GF-D8 (cell line): ENCODE measurements around the gene DSCAM.

ENCODE experiments used
- DNase-seq: peaks from one replicate; lab custom pipeline; 2025; lab: John Stamatoyannopoulos, UW

Gene DSCAM

DNA sequence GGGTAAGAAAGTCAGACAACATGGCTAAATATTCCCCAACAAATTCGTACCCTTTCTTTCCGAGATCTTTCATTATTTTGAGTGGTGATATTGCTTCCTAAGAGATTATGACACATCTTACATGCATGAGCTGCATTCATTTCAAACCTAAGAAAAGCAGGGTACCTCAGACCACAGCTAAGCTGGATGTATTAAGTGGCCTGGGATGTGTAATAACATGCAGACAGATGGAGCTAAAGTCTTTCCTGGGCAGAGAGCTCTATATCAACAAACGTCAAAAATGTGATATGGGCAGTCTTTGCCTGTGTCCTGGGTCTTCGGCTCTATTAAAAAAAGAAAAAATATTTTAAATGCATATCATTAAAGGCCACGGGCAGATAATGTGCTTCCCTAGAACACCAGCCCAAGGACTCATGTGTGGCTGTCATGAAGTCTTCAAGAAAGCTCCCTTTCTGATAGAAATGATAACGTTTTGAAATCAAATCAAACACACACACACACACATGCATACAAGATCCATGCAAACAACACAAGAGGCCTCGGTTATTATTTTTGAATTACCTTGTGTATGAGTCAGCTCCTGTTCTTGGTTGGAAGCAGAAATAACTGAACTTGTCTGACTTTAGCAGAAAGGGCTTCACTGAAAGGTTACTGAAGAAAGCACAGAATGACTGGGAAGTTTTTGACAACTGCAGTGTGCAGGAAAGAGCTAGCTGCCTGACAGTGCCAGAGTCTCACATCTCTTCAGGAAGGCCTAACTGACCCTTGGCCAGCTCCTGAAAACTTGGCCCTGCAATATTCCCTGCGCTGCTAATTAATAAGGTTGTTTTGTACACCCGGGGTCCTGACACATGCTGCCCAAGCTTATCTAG, 231.2 kb downstream of the DSCAM start:
- DNase-seq, result no peak

DNA sequence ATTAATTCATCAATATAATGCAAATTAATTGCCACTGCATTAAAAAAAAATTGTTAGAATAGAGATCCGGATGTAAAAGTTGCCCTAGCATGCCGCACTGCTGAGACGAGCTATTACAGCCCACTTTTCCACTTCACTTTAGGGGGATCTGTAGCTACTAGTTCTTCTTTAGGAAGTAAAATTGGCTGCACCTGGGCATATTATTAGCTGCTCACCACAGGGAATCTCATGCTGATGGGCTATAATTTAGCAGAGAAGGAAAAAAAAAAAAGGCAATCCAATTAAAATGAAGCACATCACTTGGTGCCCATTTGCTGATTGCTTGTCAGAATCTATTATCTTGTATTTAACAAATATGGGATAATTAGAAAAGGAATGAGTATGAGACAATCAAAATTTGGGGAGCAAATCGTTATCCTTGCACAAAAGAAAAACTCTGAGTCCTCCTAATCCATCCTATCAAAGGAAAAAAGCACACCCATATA, 233.4 kb downstream of the DSCAM start:
- DNase-seq, result no peak

DNA sequence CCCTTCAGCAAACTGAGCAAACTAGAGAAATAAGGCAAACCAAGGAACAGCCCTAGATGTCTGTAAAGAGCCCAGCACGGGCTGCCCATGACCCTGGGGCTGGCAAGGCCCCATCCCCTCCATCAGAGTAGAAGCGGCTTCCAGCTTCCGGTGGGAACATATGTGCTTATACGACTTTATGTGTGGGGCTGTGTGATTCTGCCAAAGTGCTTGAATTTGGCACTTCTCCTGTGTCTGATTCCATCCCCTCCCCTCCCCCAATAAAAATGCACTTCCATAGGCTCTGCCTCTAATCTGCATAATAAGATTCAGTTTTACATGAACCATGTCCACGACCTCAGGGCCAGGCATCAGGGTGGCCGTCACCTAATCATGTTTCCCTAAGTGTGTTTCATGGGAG, 236.6 kb downstream of the DSCAM start:
- DNase-seq, result no peak

GRCh38 chr21:40606341-40606740, 240.6 kb downstream of the DSCAM start:
- DNase-seq, result no peak

DNA sequence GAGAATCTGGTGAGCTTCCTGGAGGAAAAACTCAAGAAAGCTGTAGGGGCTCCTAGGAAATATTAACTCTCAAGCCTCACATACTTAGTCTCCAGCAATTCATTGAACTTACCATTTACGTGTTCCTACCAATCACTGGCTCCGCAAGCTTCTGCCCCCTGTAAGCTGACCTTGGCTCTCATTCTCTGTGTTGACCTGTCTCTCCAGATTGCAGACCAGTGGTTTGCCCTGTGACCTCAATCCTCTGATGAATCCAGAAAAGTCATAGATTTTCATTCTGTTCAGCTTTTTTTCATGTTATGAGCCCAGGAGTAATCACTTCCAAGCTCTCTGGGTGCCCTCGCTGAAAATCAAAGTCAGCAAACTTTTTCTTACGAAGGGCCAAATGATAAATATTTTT, 241.9 kb downstream of the DSCAM start:
- DNase-seq, result no peak

- DNase-seq, result no peak
Observed at GRCh38 chr21:40603774-40604173, 243.2 kb downstream of the DSCAM start.

GRCh38 chr21:40602080-40602479, 244.9 kb downstream of the DSCAM start:
- DNase-seq, result no peak

DNA sequence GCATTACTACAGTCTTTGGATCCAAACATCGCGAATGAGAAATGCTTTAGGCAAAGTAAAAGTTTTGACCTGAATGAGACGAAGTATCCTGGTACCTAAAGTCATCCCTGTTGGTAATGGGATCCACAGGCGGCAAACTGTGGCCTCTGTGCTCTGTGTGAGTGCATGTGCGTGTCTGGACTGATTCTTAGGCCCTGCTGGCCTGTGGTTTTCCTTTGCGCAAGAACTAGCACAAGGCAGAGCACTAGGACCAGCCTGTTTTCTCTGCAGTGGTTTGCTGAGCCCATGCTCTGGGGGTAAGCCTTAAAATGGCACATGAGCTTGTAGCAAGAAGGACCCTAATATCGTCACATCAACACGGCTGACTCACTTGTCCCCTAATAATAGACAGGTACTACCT, 251.2 kb downstream of the DSCAM start:
- no peak for DNase-seq

- no peak for DNase-seq
Observed at GRCh38 chr21:40587736-40588346, 259.1 kb downstream of the DSCAM start.

DNA sequence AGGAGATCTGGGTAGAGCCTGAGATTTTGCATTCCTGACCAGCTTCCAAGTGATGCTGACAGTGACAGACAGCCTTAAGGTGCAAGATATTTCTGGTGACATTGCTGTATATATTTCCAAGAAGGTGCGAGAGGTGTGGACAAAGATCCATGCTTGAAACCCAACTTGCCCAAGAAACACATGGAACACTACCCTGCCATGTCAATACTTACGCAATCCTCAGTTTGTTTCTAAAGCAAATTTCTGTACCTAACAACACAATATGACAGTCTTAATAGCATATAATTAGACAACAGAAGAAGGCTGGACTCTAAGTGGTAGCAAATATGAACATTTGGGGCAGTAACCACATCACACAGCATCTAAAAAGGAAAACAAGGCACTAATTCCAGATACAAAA, 260.4 kb downstream of the DSCAM start:
- DNase-seq, result no peak

DNA sequence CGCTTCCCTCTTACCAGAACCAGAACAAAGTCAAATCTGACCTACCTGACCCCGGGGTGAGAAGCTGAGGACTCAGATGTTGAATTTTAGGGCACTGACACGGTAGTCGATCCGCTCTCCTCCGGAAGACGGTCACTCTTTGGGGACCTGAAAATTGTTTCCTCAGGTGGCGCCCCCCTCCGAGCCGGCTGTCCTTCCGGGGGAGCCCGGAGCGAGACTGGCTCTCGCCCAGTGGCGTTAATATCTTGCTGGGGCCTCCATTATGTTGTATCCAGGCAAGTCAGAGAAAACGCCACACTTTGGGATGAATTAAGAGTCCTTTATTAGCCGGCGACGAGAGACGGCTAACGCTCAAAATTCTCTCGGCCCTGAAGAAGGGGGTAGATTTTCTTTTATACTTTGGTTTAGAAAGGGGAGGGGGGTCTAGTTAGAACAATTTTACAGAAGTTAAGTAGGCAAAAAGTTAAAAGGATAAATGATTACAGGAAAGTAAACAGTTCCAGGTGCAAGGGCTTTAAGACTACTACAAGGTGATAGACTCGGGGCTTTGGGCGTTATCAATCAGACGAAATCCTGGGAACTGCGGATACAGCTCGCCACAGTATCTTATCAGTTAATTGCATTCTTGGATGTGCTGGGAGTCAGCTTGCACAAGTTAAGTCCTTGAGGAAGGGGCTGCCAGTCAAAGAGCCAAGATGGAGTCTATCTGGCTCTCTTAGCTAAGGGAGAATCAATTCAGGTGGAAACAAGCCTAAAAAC, 269.5 kb downstream of the DSCAM start:
- no peak for DNase-seq

DNA sequence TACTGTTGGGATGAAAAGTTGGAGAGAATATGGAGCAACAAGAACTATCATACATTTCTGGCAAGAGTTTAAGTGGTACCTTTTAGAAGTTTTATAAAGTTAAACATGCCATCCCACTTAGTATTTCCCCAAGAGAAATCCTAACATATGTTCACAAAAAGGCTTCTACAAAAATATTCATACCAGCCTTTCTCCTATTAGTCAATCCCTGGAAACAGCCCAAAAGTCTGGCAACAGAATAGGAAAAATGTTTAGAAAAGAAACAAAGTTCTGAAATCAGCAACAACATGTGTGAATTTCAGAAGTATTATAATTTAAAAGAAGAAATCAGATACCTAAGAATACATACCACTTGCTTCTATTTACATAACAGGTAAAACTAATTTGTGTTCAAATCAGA, 271.0 kb downstream of the DSCAM start:
- DNase-seq, result no peak

- no peak for DNase-seq
Observed at GRCh38 chr21:40569357-40569756, 277.6 kb downstream of the DSCAM start.

DNA sequence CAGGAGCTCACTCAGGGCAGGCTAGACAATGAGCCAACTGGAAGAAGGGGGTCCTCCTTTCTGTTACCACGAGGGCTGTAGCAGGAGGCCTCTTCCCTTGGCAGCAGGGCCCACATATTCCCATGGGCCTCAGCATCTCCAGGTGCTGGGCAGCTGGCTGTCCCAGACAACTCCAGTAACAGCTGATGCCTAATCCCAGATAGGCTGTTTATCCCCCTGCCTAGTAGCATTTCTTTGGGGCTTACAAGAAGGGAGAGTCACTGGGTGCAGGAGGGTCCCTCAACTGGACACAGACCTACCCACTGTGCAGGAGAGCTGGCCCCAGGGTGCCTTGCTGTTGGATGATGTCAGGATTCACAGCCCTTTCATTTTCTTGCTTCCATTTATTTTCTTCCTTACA, 278.2 kb downstream of the DSCAM start:
- DNase-seq, result no peak

- no peak for DNase-seq
Observed at GRCh38 chr21:40567501-40567900, 279.5 kb downstream of the DSCAM start.

GRCh38 chr21:40566486-40566885, 280.5 kb downstream of the DSCAM start:
- DNase-seq, result no peak

DNA sequence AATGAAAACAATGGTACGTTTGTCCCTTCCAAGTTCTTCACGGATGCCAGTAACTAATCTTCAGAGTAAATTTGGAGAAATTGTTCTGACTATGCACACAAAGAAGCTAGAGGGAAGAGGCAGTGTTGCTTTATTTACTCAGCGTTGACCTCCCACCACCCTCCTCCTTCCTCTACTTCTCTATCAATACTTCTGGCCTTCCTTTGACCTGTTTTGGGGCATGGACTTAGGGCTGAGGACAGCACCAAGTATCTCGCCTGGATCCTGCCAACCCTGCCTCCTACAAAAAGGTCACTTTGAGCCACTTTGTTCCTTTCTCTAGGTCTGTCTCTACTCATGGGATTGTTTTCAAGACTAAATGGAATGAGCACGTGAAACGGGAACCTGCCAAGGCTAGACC, 282.6 kb downstream of the DSCAM start:
- no peak for DNase-seq

GRCh38 chr21:40563900-40564299, 283.1 kb downstream of the DSCAM start:
- no peak for DNase-seq

- no peak for DNase-seq
Observed at GRCh38 chr21:40562242-40563002, 284.5 kb downstream of the DSCAM start.

- DNase-seq, result no peak
Observed at GRCh38 chr21:40556442-40556968, 290.5 kb downstream of the DSCAM start.

DNA sequence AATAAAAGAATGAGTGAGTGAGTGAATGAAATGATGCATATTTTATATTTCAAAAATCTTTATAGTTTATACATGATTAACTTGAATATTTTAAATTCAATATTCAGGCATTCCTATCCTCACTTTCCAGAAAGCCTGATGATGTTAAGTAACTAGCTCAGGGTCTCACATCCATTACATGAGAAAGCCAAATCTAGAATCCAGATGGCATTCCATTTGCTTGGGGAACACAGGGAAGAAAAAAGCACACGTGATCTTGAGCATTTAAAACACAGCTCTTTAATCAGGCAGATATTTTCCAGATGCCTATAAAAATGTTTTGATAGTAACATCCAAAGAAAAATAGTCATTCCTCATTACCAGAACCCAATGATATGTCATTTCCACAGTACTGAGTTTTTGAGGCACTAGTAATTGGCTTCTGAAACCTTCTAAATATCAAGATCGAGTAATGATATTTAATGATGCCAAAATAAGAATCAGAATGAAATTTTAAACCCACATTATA, 291.9 kb downstream of the DSCAM start:
- no peak for DNase-seq

GRCh38 chr21:40553781-40554180, 293.2 kb downstream of the DSCAM start:
- DNase-seq, result no peak
